ENCODE results near the gene GSTM1. TPM values are rescaled to one million over a fixed set of nuclear protein-coding genes. Genes with fewer than 3 reads are reported as not detected.
"Not testable (repeated sequence)": the region's sequence is repeated elsewhere in the genome, so short reads cannot be mapped to it uniquely, and the experiment has no call there.

Gene GSTM1
- total and polyA plus RNA-seq, 10 donors = 0.47 to 98.6 (median 65.0) TPM; not detected in 3

DNA sequence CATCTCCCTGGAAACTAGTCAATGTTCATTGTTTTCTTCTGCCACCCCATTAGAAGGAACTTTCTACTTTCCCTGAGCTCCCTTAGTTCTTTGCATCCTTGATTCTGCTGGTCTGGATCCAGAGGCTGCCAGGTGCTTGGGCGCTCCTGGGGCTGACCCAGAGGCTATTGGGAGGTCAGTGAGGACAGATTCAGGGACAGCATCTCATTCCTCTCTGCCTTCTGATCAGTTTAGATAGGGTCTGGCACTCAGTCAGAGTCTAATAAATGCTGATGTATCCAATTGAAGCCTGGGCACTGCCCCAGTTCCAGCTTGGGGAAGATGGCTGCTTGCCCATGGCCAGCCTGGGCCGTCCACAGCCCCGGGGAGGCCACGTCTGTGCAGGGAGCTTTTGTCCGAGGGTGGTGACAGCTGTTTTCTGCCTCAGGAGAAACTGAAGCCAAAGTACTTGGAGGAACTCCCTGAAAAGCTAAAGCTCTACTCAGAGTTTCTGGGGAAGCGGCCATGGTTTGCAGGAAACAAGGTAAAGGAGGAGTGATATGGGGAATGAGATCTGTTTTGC lies 2.3 kb downstream of the GSTM1 start:
- WGBS, 5 donors = 79 to 84% methylated on average over 6 of the region's 6 CpGs; no CpG with 5 or more reads in 3 of the 5 donors
- Histone ChIP-seq H3K27me3 (replicated peaks in 1 of 7) (no peaks in the 10 kb centered on the region), H3K36me3 (peaks cover 0 to 10% (median 0%) of the 10 kb centered on the region in 6 donors), H3K4me3 (no peak overlapping the region), H3K9me3 (peaks cover 0 to under 1% (median 0%) of the 10 kb centered on the region in 8 donors), H3K4me1 (peaks cover 0 to 4% (median 0%) of the 10 kb centered on the region in 6 donors), H3K27ac (no peak overlapping the region)
- intact Hi-C loops (cut with DNase I; ENCODE audit: low total_unique reads) = no loop called here
- TF ChIP-seq, protein P1, sequence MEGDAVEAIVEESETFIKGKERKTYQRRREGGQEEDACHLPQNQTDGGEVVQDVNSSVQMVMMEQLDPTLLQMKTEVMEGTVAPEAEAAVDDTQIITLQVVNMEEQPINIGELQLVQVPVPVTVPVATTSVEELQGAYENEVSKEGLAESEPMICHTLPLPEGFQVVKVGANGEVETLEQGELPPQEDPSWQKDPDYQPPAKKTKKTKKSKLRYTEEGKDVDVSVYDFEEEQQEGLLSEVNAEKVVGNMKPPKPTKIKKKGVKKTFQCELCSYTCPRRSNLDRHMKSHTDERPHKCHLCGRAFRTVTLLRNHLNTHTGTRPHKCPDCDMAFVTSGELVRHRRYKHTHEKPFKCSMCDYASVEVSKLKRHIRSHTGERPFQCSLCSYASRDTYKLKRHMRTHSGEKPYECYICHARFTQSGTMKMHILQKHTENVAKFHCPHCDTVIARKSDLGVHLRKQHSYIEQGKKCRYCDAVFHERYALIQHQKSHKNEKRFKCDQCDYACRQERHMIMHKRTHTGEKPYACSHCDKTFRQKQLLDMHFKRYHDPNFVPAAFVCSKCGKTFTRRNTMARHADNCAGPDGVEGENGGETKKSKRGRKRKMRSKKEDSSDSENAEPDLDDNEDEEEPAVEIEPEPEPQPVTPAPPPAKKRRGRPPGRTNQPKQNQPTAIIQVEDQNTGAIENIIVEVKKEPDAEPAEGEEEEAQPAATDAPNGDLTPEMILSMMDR (IDR thresholded peaks at IDR 0.05 in 8 of 11, conservative IDR thresholded peaks at IDR 0.05 in 3 of 11) = no peak
- TF ChIP-seq POLR2A (IDR thresholded peaks at IDR 0.05) (no peak), POLR2AphosphoS5 (IDR thresholded peaks at IDR 0.05) (no peak)
- no peak for DNase-seq

DNA sequence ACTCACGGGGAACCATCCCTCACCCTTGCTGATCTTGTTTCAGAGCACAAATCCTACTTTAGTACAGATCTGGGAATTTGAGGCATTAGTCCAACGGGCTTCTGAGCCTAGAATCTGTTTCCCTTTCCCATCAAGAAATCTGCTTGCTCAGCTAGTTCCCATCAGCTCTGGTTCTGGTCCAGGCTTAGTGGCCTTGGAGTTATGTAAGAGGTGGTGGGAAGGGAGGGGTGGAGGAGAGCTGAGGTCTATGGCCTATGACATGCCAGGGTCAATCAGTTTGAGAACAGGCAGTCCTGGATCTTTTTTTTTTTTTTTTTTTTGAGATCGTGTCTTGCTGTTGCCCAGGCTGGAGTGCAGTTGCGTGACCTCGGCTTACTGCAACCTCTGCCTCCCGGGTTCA lies 4.1 kb downstream of the GSTM1 start:
- TF ChIP-seq POLR2AphosphoS5 (IDR thresholded peaks at IDR 0.05) = peak in 1 of 3 donors; percentile 78
- TF ChIP-seq, protein P1 (IDR thresholded peaks at IDR 0.05 in 8 of 11, conservative IDR thresholded peaks at IDR 0.05 in 3 of 11) = no peak

DNA sequence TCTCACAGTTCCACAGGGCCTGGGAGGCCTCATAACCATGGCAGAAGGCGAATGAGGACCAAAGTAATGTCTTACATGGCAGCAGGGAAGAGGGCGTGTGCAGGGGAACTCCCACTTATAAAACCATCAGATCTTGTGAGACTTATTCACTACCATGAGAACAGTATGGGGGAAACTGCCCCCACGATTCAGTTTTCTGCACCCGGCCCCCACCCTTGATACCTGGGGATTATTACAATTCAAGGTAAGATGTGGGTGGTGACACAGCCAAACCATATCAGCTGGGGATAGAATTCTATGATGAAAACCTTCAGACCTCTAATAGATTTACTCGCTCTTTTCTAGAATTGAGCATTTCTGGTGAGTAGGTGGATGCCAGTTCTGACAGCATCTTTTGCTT lies 6.8 kb downstream of the GSTM1 start:
- intact Hi-C loops (cut with DNase I; ENCODE audit: low total_unique reads); H3K4me1 ChIP-seq; H3K4me3 ChIP-seq; DNase-seq; H3K9me3 ChIP-seq; H3K27ac ChIP-seq; H3K27me3 ChIP-seq (replicated peaks in 1 of 7): not testable (repeated sequence)
- H3K36me3 ChIP-seq = peaks cover 0 to 17% (median 0%) of the 10 kb centered on the region in 6 donors
- 86 to 91% methylated on average over 5 of the region's 5 CpGs; no CpG with 5 or more reads in 3 of the 5 donors for WGBS, 5 donors

More for the DNA sequence above, 4.1 kb downstream of the GSTM1 start:
- peaks cover 0 to 4% (median 0%) of the 10 kb centered on the region in 6 donors for H3K4me1 ChIP-seq
- H3K36me3 ChIP-seq = peaks cover 0 to 17% (median 0%) of the 10 kb centered on the region in 6 donors
- no peaks in the 10 kb centered on the region for H3K9me3 ChIP-seq
- intact Hi-C loops (cut with DNase I; ENCODE audit: low total_unique reads) = no loop called here
- H3K27ac ChIP-seq = peak overlapping the region in 3 of 8 donors; percentile 43 to 68 (median 44)
- WGBS, 5 donors = 70 to 78% methylated on average over 5 to 6 of the region's 6 CpGs; no CpG with 5 or more reads in 3 of the 5 donors
- no peak overlapping the region for H3K4me3 ChIP-seq
- H3K27me3 ChIP-seq (replicated peaks in 1 of 7) = no peaks in the 10 kb centered on the region
- DNase-seq = no peak

DNA sequence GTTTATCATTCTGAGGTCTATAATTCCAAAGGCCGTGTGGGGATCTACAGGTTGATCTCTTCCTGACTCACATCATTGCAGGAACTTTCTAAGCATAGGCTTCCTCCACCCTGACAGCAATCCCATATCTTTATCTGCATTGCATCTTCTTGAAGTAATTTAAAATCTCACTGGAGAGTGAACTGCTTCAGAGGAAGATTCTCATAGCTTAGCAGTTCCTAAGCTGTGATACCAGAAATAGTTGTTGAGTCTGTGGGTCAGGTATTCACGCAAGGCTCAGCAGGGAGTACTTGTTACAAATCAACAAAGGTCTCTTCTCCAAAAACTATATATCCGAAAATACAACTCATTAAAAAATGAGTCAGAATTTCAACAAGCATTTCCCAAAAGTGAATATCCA lies 7.5 kb downstream of the GSTM1 start:
- H3K27ac ChIP-seq; intact Hi-C loops (cut with DNase I; ENCODE audit: low total_unique reads); H3K4me1 ChIP-seq; H3K27me3 ChIP-seq (replicated peaks in 1 of 7); DNase-seq; H3K4me3 ChIP-seq; H3K9me3 ChIP-seq: not testable (repeated sequence)
- 93 to 95% methylated on average over 3 of the region's 3 CpGs; no CpG with 5 or more reads in 3 of the 5 donors for WGBS, 5 donors
- H3K36me3 ChIP-seq = peaks cover 0 to 17% (median 0%) of the 10 kb centered on the region in 6 donors

DNA sequence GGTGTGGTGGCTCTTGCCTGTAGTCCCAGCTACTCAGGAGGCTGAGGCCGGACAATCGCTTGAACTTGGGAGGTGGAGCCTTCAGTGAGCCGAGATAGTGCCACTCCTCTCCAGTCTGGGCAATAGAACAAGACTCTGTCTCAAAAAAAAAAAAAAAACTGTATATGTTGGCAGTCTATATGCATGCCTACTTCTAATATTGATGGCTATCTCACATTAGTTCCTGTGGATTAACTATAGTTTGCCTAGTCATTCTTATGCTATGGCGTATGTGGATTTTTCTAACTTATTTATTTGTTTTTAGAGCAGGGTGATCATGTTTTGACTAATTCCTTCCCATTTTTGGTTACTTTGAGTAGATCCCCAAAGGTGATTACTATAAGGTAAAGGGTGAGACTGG lies 9.4 kb downstream of the GSTM1 start:
- intact Hi-C loops (cut with DNase I; ENCODE audit: low total_unique reads) = no loop called here
- Histone ChIP-seq H3K4me3 (no peak overlapping the region), H3K4me1 (no peaks in the 10 kb centered on the region), H3K27ac (no peak overlapping the region), H3K9me3 (no peaks in the 10 kb centered on the region), H3K36me3 (peaks cover 0 to 12% (median 0%) of the 10 kb centered on the region in 6 donors), H3K27me3 (replicated peaks in 1 of 7) (no peaks in the 10 kb centered on the region)
- TF ChIP-seq POLR2A (IDR thresholded peaks at IDR 0.05) (no peak), POLR2AphosphoS5 (IDR thresholded peaks at IDR 0.05) (no peak)
- TF ChIP-seq, protein P1 (IDR thresholded peaks at IDR 0.05 in 8 of 11, conservative IDR thresholded peaks at IDR 0.05 in 3 of 11) = no peak
- DNase-seq = no peak
- WGBS, 5 donors = 94 to 96% methylated on average over 4 of the region's 4 CpGs; no CpG with 5 or more reads in 3 of the 5 donors

DNA sequence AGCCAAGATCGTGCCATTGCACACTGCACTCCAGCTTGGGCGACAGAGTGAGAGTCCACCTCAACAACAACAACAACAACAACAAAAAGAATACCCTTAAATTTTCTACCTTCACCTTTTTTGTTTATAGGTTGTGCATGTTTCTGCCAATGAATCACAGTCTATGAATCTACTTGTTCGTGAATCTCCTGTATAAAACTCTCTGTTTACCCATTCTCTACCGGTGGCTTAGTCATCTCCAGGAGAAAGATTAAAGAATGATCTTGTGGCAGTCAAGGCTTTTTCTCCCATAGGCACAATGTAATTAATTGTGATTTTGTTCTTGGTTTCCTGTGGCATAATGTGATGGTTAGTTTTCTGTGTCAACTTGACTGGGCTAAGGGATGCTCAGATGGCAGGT lies 10.2 kb downstream of the GSTM1 start:
- H3K9me3 ChIP-seq; H3K4me1 ChIP-seq; H3K4me3 ChIP-seq; DNase-seq; H3K27ac ChIP-seq; H3K27me3 ChIP-seq (replicated peaks in 1 of 7); intact Hi-C loops (cut with DNase I; ENCODE audit: low total_unique reads): not testable (repeated sequence)
- 94 to 95% methylated on average over 4 of the region's 4 CpGs; no CpG with 5 or more reads in 3 of the 5 donors for WGBS, 5 donors
- peaks cover 0 to 12% (median 0%) of the 10 kb centered on the region in 6 donors for H3K36me3 ChIP-seq

DNA sequence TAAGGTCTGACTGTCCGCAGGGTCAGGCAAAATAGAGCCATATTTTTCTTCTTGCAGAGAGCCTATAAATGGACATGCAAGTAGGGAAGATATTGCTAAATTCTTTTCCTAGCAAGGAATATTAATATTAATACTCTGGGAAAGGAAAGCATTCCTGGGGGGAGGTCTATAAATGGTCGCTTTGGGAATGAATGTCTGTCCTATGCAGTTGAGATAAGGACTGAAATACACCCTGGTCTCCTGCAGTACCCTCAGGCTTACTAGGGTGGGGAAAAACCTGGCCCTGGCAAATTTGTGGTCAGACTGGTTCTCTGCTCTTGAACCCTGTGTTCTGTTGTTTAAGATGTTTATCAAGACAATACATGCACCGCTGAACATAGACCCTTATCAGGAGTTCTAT lies 15.3 kb downstream of the GSTM1 start:
- WGBS, 5 donors = 74 to 84% (median 77%) methylated on average over 3 of the region's 3 CpGs
- DNase-seq; H3K27ac ChIP-seq; H3K4me1 ChIP-seq; H3K27me3 ChIP-seq (replicated peaks in 1 of 7); H3K4me3 ChIP-seq; intact Hi-C loops (cut with DNase I; ENCODE audit: low total_unique reads); H3K36me3 ChIP-seq: not testable (repeated sequence)
- H3K9me3 ChIP-seq = peaks cover 0 to 20% (median 9%) of the 10 kb centered on the region in 8 donors
